ENCODE results near the gene CCDC85B.

DNA sequence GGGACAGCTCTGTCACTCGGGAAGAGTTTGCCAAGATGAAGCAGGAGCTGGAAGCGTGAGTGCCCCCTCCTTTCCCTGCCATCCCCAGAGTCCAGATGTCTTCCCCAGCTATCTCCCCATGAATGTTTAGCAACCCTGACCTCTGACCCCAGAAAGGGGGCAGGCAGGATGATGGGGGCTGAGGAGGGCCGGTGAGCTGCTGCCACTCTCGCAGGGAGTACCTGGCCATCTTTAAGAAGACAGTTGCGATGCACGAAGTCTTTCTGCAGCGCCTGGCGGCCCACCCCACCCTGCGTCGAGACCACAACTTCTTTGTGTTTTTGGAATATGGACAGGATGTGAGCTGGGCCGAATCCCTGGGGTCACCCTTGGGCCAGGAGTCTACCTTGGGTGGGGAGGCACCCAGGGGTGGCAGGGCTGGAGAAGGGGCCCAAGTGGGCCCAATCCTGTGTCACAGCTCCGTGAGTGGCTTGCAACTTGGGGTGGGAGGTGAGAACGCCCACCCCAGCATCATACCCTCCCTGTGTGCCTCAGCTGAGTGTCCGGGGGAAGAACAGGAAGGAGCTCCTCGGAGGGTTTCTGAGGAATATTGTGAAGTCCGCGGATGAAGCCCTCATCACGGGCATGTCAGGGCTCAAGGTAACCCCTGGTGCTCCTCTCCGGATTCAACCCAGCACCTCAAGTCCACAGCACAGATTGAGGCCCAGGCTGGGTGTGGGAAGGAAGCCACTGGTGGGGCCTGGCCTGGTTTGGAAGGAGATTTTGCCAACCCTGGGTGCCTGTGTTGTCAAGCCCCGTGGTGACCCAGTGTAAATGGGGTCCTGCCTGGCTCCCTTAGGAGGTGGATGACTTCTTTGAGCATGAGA lies 40.0 kb upstream of the CCDC85B start:
- TF ChIP-seq, protein P1, sequence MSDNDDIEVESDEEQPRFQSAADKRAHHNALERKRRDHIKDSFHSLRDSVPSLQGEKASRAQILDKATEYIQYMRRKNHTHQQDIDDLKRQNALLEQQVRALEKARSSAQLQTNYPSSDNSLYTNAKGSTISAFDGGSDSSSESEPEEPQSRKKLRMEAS (IDR thresholded peaks at IDR 0.05; ENCODE audit: low read depth): no peak
- TF ChIP-seq, protein P2, sequence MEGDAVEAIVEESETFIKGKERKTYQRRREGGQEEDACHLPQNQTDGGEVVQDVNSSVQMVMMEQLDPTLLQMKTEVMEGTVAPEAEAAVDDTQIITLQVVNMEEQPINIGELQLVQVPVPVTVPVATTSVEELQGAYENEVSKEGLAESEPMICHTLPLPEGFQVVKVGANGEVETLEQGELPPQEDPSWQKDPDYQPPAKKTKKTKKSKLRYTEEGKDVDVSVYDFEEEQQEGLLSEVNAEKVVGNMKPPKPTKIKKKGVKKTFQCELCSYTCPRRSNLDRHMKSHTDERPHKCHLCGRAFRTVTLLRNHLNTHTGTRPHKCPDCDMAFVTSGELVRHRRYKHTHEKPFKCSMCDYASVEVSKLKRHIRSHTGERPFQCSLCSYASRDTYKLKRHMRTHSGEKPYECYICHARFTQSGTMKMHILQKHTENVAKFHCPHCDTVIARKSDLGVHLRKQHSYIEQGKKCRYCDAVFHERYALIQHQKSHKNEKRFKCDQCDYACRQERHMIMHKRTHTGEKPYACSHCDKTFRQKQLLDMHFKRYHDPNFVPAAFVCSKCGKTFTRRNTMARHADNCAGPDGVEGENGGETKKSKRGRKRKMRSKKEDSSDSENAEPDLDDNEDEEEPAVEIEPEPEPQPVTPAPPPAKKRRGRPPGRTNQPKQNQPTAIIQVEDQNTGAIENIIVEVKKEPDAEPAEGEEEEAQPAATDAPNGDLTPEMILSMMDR (IDR thresholded peaks at IDR 0.05): no peak
- TF ChIP-seq TEAD4 (IDR thresholded peaks at IDR 0.05; ENCODE audit: borderline replicate concordance, insufficient read depth) (no peak), POLR2AphosphoS5 (IDR thresholded peaks at IDR 0.05; ENCODE audit: low read depth, low read length) (no peak; the same call in 1 of the 2 replicates), NRF1 (IDR thresholded peaks at IDR 0.05; ENCODE audit: low read depth, low read length) (no peak), SMC3 (IDR thresholded peaks at IDR 0.05; ENCODE audit: low read depth, low read length) (no peak), RCOR1 (IDR thresholded peaks at IDR 0.05; ENCODE audit: low read length) (no peak), EZH2phosphoT487 (IDR thresholded peaks at IDR 0.05; ENCODE audit: borderline replicate concordance, low read depth) (no peak), ELF1 (IDR thresholded peaks at IDR 0.05) (no peak)
- TF ChIP-seq, protein P3, sequence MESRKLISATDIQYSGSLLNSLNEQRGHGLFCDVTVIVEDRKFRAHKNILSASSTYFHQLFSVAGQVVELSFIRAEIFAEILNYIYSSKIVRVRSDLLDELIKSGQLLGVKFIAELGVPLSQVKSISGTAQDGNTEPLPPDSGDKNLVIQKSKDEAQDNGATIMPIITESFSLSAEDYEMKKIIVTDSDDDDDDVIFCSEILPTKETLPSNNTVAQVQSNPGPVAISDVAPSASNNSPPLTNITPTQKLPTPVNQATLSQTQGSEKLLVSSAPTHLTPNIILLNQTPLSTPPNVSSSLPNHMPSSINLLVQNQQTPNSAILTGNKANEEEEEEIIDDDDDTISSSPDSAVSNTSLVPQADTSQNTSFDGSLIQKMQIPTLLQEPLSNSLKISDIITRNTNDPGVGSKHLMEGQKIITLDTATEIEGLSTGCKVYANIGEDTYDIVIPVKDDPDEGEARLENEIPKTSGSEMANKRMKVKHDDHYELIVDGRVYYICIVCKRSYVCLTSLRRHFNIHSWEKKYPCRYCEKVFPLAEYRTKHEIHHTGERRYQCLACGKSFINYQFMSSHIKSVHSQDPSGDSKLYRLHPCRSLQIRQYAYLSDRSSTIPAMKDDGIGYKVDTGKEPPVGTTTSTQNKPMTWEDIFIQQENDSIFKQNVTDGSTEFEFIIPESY (IDR thresholded peaks at IDR 0.05; ENCODE audit: borderline replicate concordance, low read depth): no peak

All from SK-N-SH (cell line).